Type B pancreatic cell (in vitro differentiated cells): ENCODE measurements around the gene PAQR5. TPM values are rescaled to one million over a fixed set of nuclear protein-coding genes. Genes with fewer than 3 reads are reported as not detected.
"Not testable (repeated sequence)": the region's sequence is repeated elsewhere in the genome, so short reads cannot be mapped to it uniquely, and the experiment has no call there.

Experiments used
- DNase-seq: peaks from one replicate; pipeline ENCODE4 v3.0.0; 2021; ENCODE audit warnings: mixed read lengths; ENCODE audit not compliant: unreplicated experiment; ENCODE audit errors: extremely low spot score
- H3K27ac Mint-ChIP-seq: 2 replicates; pipeline ENCODE4 v1.8.0; 2021; ENCODE audit warnings: mild to moderate bottlenecking, mixed read lengths
- H3K27me3 Mint-ChIP-seq: 2 replicates; pipeline ENCODE4 v1.8.0; 2021; ENCODE audit warnings: mixed read lengths
- H3K36me3 Mint-ChIP-seq: 2 replicates; pipeline ENCODE4 v1.8.0; 2021; ENCODE audit warnings: mixed read lengths
- H3K4me1 Mint-ChIP-seq: one replicate; pipeline ENCODE4 v1.8.0; 2021; ENCODE audit warnings: mixed read lengths; ENCODE audit not compliant: unreplicated experiment
- H3K4me3 Mint-ChIP-seq: 2 replicates; pipeline ENCODE4 v1.8.0; 2021; ENCODE audit warnings: mild to moderate bottlenecking, mixed read lengths
- H3K9me3 Mint-ChIP-seq: 2 replicates; pipeline ENCODE4 v1.8.0; 2021; ENCODE audit warnings: mixed read lengths
- total RNA-seq: library from RNA; stranded (reverse); gene quantifications from 2 replicates; pipeline ENCODE4 v1.2.1, GENCODE V29; 2021; ENCODE audit warnings: low replicate concordance
- TF ChIP-seq, protein P1 (sequence below): fragments of 200-600 bp; sonication (generic); conservative IDR thresholded peaks from 2 replicates; pipeline ENCODE4 v1.5.0; 2021; ENCODE audit warnings: antibody characterized with exemption, mild to moderate bottlenecking

PAQR5 gene
- total RNA-seq, 1 donor from 2014 or later, result 7.8 TPM

- H3K4me3 Mint-ChIP-seq, result no peak overlapping the region
- no peak for DNase-seq
- TF ChIP-seq, protein P1, sequence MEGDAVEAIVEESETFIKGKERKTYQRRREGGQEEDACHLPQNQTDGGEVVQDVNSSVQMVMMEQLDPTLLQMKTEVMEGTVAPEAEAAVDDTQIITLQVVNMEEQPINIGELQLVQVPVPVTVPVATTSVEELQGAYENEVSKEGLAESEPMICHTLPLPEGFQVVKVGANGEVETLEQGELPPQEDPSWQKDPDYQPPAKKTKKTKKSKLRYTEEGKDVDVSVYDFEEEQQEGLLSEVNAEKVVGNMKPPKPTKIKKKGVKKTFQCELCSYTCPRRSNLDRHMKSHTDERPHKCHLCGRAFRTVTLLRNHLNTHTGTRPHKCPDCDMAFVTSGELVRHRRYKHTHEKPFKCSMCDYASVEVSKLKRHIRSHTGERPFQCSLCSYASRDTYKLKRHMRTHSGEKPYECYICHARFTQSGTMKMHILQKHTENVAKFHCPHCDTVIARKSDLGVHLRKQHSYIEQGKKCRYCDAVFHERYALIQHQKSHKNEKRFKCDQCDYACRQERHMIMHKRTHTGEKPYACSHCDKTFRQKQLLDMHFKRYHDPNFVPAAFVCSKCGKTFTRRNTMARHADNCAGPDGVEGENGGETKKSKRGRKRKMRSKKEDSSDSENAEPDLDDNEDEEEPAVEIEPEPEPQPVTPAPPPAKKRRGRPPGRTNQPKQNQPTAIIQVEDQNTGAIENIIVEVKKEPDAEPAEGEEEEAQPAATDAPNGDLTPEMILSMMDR, result no peak
- H3K27me3 Mint-ChIP-seq, result peaks cover 54% of the 10 kb centered on the region
- H3K36me3 Mint-ChIP-seq, result no peaks in the 10 kb centered on the region
- H3K27ac Mint-ChIP-seq, result no peak overlapping the region
- no peaks in the 10 kb centered on the region for H3K9me3 Mint-ChIP-seq
- peaks cover 2% of the 10 kb centered on the region for H3K4me1 Mint-ChIP-seq
These were observed 2.1 kb upstream of the PAQR5 start for GRCh38 chr15:69296606-69297005.

DNA sequence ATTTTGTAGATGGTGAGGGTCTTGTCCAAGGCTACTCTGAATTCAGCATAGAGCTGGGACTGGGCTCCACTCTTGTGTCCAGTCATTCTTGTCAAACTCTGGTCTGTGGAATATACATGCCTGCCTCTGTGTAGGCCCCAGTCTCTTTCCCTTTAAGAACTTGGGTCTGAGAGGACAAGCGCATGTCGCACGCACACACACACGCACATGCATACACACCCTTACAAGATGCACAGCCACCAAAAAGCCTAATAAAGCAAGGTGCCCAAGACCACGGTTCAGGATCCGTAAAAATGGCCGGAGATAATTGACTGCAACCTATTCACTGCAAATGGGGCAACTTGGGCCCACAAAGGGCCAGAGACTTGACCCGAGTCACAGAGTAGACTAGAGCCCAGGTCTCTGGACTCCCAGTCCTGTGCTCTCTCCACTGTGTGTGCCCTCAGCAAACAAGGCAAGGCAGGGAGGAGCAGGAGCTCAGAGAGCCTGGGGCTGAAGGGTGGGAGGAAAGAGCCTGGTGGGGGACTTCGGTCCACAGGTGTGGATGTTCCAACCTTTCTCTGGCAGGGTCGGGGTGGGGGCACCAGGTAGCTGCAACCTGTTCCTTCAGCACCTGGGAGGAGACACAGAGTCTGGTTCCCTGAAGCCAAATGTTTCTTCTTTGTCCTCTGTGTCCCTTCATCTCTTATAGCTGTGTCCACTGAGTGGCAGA, 914 bp upstream of the PAQR5 start:
- TF ChIP-seq, protein P1, result no peak
- no peak for DNase-seq
- H3K4me3 Mint-ChIP-seq, result peak overlapping the region; percentile 79
- peaks cover 61% of the 10 kb centered on the region for H3K27me3 Mint-ChIP-seq
- H3K36me3 Mint-ChIP-seq, result no peaks in the 10 kb centered on the region
- H3K4me1 Mint-ChIP-seq, result peaks cover 5% of the 10 kb centered on the region
- H3K27ac Mint-ChIP-seq, result no peak overlapping the region
- no peaks in the 10 kb centered on the region for H3K9me3 Mint-ChIP-seq

DNA sequence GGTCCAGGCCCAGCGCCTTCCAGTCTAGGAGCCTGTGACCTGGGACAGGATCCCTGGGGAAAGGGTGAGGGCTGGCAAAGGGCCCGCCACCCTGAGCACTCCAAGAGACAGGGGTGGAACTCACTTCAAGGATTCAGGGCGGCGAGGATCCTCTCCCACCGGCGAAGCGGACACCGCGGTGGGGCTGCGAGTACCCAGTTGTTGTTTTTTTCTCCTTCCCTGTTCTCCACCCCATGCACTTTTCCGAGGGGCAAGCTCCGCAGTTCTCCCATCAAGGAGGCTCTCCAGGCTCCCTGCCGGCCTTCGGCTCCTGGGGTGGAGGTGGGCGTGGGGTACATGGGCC, 387 bp upstream of the PAQR5 start:
- H3K4me3 Mint-ChIP-seq, result peak overlapping the region; percentile 77

DNA sequence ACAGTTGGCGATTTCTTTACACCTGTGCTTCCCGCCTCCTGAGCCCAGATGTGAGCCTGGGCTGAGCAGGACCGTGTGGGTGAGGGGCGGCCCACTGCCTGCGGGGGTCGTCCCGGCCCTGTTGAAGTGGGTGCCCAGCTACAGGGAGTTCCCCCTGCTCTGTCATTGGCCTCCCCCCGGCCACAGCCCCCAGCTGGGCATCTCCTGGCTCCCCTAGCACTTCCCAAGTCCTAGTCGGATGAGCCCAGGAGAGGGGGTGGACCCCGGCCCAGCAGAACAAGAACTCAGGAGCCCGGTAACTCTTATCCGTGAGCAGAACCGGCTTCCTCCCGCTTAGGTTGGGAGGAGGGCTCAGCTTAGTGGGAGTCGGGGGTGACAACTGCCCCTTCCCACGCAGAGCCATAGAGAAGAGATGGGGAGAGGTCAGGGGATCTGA, 757 bp downstream of the PAQR5 start:
- TF ChIP-seq, protein P1, result no peak
- peaks cover 5% of the 10 kb centered on the region for H3K4me1 Mint-ChIP-seq
- peak overlapping the region; percentile 77 for H3K4me3 Mint-ChIP-seq
- H3K9me3 Mint-ChIP-seq, result no peaks in the 10 kb centered on the region
- no peak overlapping the region for H3K27ac Mint-ChIP-seq
- H3K27me3 Mint-ChIP-seq, result peaks cover 63% of the 10 kb centered on the region
- no peaks in the 10 kb centered on the region for H3K36me3 Mint-ChIP-seq
- no peak for DNase-seq

More for the DNA sequence above, 387 bp upstream of the PAQR5 start:
- no peaks in the 10 kb centered on the region for H3K36me3 Mint-ChIP-seq
- TF ChIP-seq, protein P1, result no peak
- DNase-seq, result no peak
- H3K27me3 Mint-ChIP-seq, result peaks cover 63% of the 10 kb centered on the region
- H3K9me3 Mint-ChIP-seq, result no peaks in the 10 kb centered on the region
- peaks cover 5% of the 10 kb centered on the region for H3K4me1 Mint-ChIP-seq
- H3K27ac Mint-ChIP-seq, result no peak overlapping the region

- H3K27ac Mint-ChIP-seq, result no peak overlapping the region
- H3K36me3 Mint-ChIP-seq, result no peaks in the 10 kb centered on the region
- no peak for DNase-seq
- H3K4me3 Mint-ChIP-seq, result peak overlapping the region; percentile 77
- no peaks in the 10 kb centered on the region for H3K9me3 Mint-ChIP-seq
- H3K4me1 Mint-ChIP-seq, result peaks cover 5% of the 10 kb centered on the region
- TF ChIP-seq, protein P1, result no peak
- H3K27me3 Mint-ChIP-seq, result peaks cover 59% of the 10 kb centered on the region
These were observed 1.4 kb downstream of the PAQR5 start for GRCh38 chr15:69299943-69300588.

DNA sequence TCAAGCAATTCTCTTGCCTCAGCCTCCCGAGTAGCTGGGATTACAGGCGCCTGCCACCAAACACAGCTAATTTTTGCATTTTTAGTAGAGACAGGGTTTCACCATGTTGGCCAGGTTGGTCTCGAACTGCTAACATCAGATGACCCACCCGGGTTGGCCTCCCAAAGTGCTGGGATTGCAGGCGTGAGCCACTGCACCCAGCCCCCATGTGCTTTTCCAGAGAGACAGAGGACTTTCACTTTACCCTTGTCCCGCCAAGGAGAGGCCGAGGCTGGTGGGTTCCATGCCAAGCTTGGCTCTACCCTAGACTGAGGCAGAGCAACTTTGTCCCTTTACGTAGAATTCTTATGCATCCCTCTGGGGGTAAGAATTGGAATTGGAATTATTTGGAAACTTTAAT, 2.4 kb downstream of the PAQR5 start:
- not testable (repeated sequence) for H3K4me3 Mint-ChIP-seq, H3K9me3 Mint-ChIP-seq, H3K27ac Mint-ChIP-seq, H3K4me1 Mint-ChIP-seq, DNase-seq, H3K36me3 Mint-ChIP-seq
- H3K27me3 Mint-ChIP-seq, result peaks cover 51% of the 10 kb centered on the region

GRCh38 chr15:69302087-69302486, 3.4 kb downstream of the PAQR5 start:
- H3K27me3 Mint-ChIP-seq, result peaks cover 41% of the 10 kb centered on the region
- not testable (repeated sequence) for H3K9me3 Mint-ChIP-seq, H3K27ac Mint-ChIP-seq, H3K36me3 Mint-ChIP-seq, H3K4me1 Mint-ChIP-seq, DNase-seq
- peak overlapping the region; percentile 43 for H3K4me3 Mint-ChIP-seq
